HG03378 (cell line): Measurements from ENCODE around the gene DNAJA3.
"Not testable (repeated sequence)": the region's sequence is repeated elsewhere in the genome, so short reads cannot be mapped to it uniquely, and the experiment has no call there.

Experiments used
- ATAC-seq: cut with Tn5 transposase; IDR thresholded peaks from one replicate; pipeline ENCODE4 v1.9.1; 2021; ENCODE audit warnings: mild to moderate bottlenecking, moderate library complexity; ENCODE audit not compliant: unreplicated experiment

DNAJA3 gene

GRCh38 chr16:4386951-4387565 is 38.6 kb upstream of the DNAJA3 start:
- no peak for ATAC-seq

GRCh38 chr16:4387781-4388180 is 37.9 kb upstream of the DNAJA3 start:
- ATAC-seq, result no peak

GRCh38 chr16:4388271-4389021 is 37.2 kb upstream of the DNAJA3 start:
- no peak for ATAC-seq

GRCh38 chr16:4389051-4389955 is 36.4 kb upstream of the DNAJA3 start:
- ATAC-seq, result no peak

GRCh38 chr16:4390266-4391260 is 35.1 kb upstream of the DNAJA3 start:
- no peak for ATAC-seq

- no peak for ATAC-seq
Observed at GRCh38 chr16:4391631-4392381, 33.9 kb upstream of the DNAJA3 start.

- no peak for ATAC-seq
Observed at GRCh38 chr16:4392382-4393239, 33.1 kb upstream of the DNAJA3 start.

- no peak for ATAC-seq
Observed at GRCh38 chr16:4393240-4393600, 32.4 kb upstream of the DNAJA3 start.

GRCh38 chr16:4393850-4394249 is 31.8 kb upstream of the DNAJA3 start:
- not testable (repeated sequence) for ATAC-seq

GRCh38 chr16:4395055-4395726 is 30.5 kb upstream of the DNAJA3 start:
- no peak for ATAC-seq

GRCh38 chr16:4399001-4399730 is 26.5 kb upstream of the DNAJA3 start:
- ATAC-seq, result no peak

- ATAC-seq, result no peak
Observed at GRCh38 chr16:4401094-4401501, 24.6 kb upstream of the DNAJA3 start.

GRCh38 chr16:4401510-4401909 is 24.2 kb upstream of the DNAJA3 start:
- ATAC-seq, result no peak

GRCh38 chr16:4402439-4403132 is 23.1 kb upstream of the DNAJA3 start:
- no peak for ATAC-seq

GRCh38 chr16:4403133-4403949 is 22.3 kb upstream of the DNAJA3 start:
- no peak for ATAC-seq
